NB4 (cell line): ENCODE measurements around the gene TSHZ2.

ENCODE experiments used
- CTCF ChIP-seq: IDR thresholded peaks from one replicate; pipeline ENCODE4 v1.5.1; 2012; ENCODE audit warnings: low read depth, low read length
- MAX ChIP-seq: IDR thresholded peaks from 2 replicates; pipeline ENCODE4 v1.6.1; 2011; ENCODE audit warnings: low read depth, low read length
- MYC ChIP-seq: IDR thresholded peaks from 2 replicates; pipeline ENCODE4 v1.6.1; 2011; ENCODE audit warnings: low read depth, low read length
- POLR2A ChIP-seq: IDR thresholded peaks from 2 replicates; pipeline ENCODE4 v1.6.1; 2011; ENCODE audit warnings: mild to moderate bottlenecking; ENCODE audit not compliant: insufficient read length; ENCODE audit errors: extremely low read depth

DNA sequence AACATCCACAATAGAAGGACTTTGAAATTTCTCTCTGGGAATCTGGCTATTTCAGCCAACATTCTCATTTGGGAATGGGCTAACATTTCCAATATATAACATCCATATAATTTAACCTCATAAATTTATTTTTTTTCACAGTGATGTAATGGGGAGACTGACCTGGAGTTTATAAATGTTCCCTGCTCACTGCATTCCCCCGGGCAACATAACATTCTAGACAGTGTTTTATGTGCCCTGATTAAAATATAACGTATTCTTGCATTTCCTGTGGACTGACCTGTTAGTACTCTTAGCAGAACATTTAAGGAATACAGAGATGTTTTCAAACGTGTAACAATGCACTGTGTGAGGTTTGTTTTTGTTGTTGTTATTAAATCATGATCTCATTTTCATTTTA is 20.9 kb downstream of the TSHZ2 start:
- TF ChIP-seq POLR2A (no peak), CTCF (no peak), MAX (no peak), MYC (no peak)
